ENCODE measurements around the gene MAP4. TPM values are rescaled to one million over a fixed set of nuclear protein-coding genes. Genes with fewer than 3 reads are reported as not detected.

MAP4 gene
- total and polyA plus RNA-seq, 2 experiments from 2014 or later = 121 to 235 TPM

- 80 to 84% methylated on average over 3 of the region's 3 CpGs for WGBS, 2 experiments (ENCODE audit: low coverage in 1 of 2, low lambda C conversion rate in 2 of 2, missing lambda C conversion rate in 2 of 2)
- no peak for DNase-seq
- no peak overlapping the region for H3K9ac ChIP-seq
- H3K36me3 ChIP-seq (ENCODE audit: low read depth) = peaks cover 16% of the 10 kb centered on the region; the same call in 1 of the 2 replicates
- H3K9me3 ChIP-seq (ENCODE audit: low read depth) = no peaks in the 10 kb centered on the region
- TF ChIP-seq EZH2 (IDR thresholded peaks at IDR 0.05; ENCODE audit: insufficient read depth, poor library complexity, severe bottlenecking) (no peak), EZH2phosphoT487 (IDR thresholded peaks at IDR 0.05; ENCODE audit: insufficient read depth, low read depth) (no peak)
- H3K79me2 ChIP-seq (ENCODE audit: insufficient read depth) = peaks cover 100% of the 10 kb centered on the region
- H3F3A ChIP-seq (ENCODE audit: insufficient read depth) = peaks cover 15% of the 10 kb centered on the region; the same call in 1 of the 2 replicates
- H2AFZ ChIP-seq = no peak overlapping the region
- H3K27ac ChIP-seq = no peak overlapping the region
- H3K4me2 ChIP-seq (ENCODE audit: unreplicated experiment) = no peak overlapping the region
- H4K20me1 ChIP-seq (ENCODE audit: insufficient read depth) = peaks cover 32% of the 10 kb centered on the region
- no peaks in the 10 kb centered on the region for H3K9me2 ChIP-seq (ENCODE audit: insufficient read depth)
- peaks cover 12% of the 10 kb centered on the region; the same call in 1 of the 2 replicates for H3K4me1 ChIP-seq (ENCODE audit: insufficient read depth)
- in situ Hi-C loops (cut with MboI) = no loop called here
- H3K4me3 ChIP-seq = no peak overlapping the region
- no peaks in the 10 kb centered on the region for H3K27me3 ChIP-seq (replicated peaks; ENCODE audit: insufficient read depth)
These were observed 40.0 kb downstream of the MAP4 start for GRCh38 chr3:47976135-47976732.

- H2AFZ ChIP-seq = no peak overlapping the region
- no peak for DNase-seq
- no peaks in the 10 kb centered on the region for H3K9me2 ChIP-seq (ENCODE audit: insufficient read depth)
- no peak overlapping the region for H3K4me2 ChIP-seq (ENCODE audit: unreplicated experiment)
- WGBS, 2 experiments (ENCODE audit: low coverage in 1 of 2, low lambda C conversion rate in 2 of 2, missing lambda C conversion rate in 2 of 2) = 72 to 75% methylated on average over 4 of the region's 4 CpGs
- TF ChIP-seq EZH2 (IDR thresholded peaks at IDR 0.05; ENCODE audit: insufficient read depth, poor library complexity, severe bottlenecking) = no peak
- TF ChIP-seq EZH2phosphoT487 (IDR thresholded peaks at IDR 0.05; ENCODE audit: insufficient read depth, low read depth) = no peak
- H3K27ac ChIP-seq = no peak overlapping the region
- no peaks in the 10 kb centered on the region for H3K27me3 ChIP-seq (replicated peaks; ENCODE audit: insufficient read depth)
- H3K9ac ChIP-seq = no peak overlapping the region
- H4K20me1 ChIP-seq (ENCODE audit: insufficient read depth) = peaks cover 22% of the 10 kb centered on the region
- in situ Hi-C loops (cut with MboI) = no loop called here
- no peaks in the 10 kb centered on the region for H3K9me3 ChIP-seq (ENCODE audit: low read depth)
- peaks cover 15% of the 10 kb centered on the region; the same call in 1 of the 2 replicates for H3F3A ChIP-seq (ENCODE audit: insufficient read depth)
- peaks cover 100% of the 10 kb centered on the region for H3K79me2 ChIP-seq (ENCODE audit: insufficient read depth)
- peaks cover 16% of the 10 kb centered on the region; the same call in 1 of the 2 replicates for H3K36me3 ChIP-seq (ENCODE audit: low read depth)
- H3K4me1 ChIP-seq (ENCODE audit: insufficient read depth) = peaks cover 12% of the 10 kb centered on the region; the same call in 1 of the 2 replicates
- no peak overlapping the region for H3K4me3 ChIP-seq
These were observed 41.2 kb downstream of the MAP4 start for GRCh38 chr3:47974974-47975470.

GRCh38 chr3:47971081-47971480 lies 45.1 kb downstream of the MAP4 start:
- no peak overlapping the region for H3K4me2 ChIP-seq (ENCODE audit: unreplicated experiment)
- no peaks in the 10 kb centered on the region for H3K27me3 ChIP-seq (replicated peaks; ENCODE audit: insufficient read depth)
- TF ChIP-seq EZH2phosphoT487 (IDR thresholded peaks at IDR 0.05; ENCODE audit: insufficient read depth, low read depth) (no peak), EZH2 (IDR thresholded peaks at IDR 0.05; ENCODE audit: insufficient read depth, poor library complexity, severe bottlenecking) (no peak)
- WGBS, 2 experiments (ENCODE audit: low coverage in 1 of 2, low lambda C conversion rate in 2 of 2, missing lambda C conversion rate in 2 of 2) = 41 to 64% methylated on average over 3 of the region's 3 CpGs
- no peaks in the 10 kb centered on the region for H3K9me3 ChIP-seq (ENCODE audit: low read depth)
- H3K36me3 ChIP-seq (ENCODE audit: low read depth) = peaks cover 16% of the 10 kb centered on the region; the same call in 1 of the 2 replicates
- H3K9ac ChIP-seq = no peak overlapping the region
- H3K4me3 ChIP-seq = no peak overlapping the region
- no peaks in the 10 kb centered on the region for H3K9me2 ChIP-seq (ENCODE audit: insufficient read depth)
- no peak for DNase-seq
- peaks cover 8% of the 10 kb centered on the region; the same call in 1 of the 2 replicates for H3K4me1 ChIP-seq (ENCODE audit: insufficient read depth)
- peaks cover 4% of the 10 kb centered on the region; the same call in 1 of the 2 replicates for H4K20me1 ChIP-seq (ENCODE audit: insufficient read depth)
- no peak overlapping the region for H2AFZ ChIP-seq
- H3F3A ChIP-seq (ENCODE audit: insufficient read depth) = peaks cover 15% of the 10 kb centered on the region; the same call in 1 of the 2 replicates
- no peak overlapping the region for H3K27ac ChIP-seq
- peaks cover 100% of the 10 kb centered on the region for H3K79me2 ChIP-seq (ENCODE audit: insufficient read depth)
- in situ Hi-C loops (cut with MboI) = no loop called here

- no peak overlapping the region for H3K4me2 ChIP-seq (ENCODE audit: unreplicated experiment)
These were observed 51.5 kb downstream of the MAP4 start for GRCh38 chr3:47964740-47965139.

More at GRCh38 chr3:47964740-47965139, 51.5 kb downstream of the MAP4 start:
- peaks cover 7% of the 10 kb centered on the region for H4K20me1 ChIP-seq (ENCODE audit: insufficient read depth)
- H3K27me3 ChIP-seq (replicated peaks; ENCODE audit: insufficient read depth) = no peaks in the 10 kb centered on the region
- peaks cover 13% of the 10 kb centered on the region for H3K4me1 ChIP-seq (ENCODE audit: insufficient read depth)
- no peak for DNase-seq
- peaks cover 4% of the 10 kb centered on the region; the same call in 1 of the 2 replicates for H3K36me3 ChIP-seq (ENCODE audit: low read depth)
- H3K4me3 ChIP-seq = no peak overlapping the region
- H3K79me2 ChIP-seq (ENCODE audit: insufficient read depth) = peaks cover 100% of the 10 kb centered on the region
- no peak overlapping the region for H3K27ac ChIP-seq
- H3K9me2 ChIP-seq (ENCODE audit: insufficient read depth) = no peaks in the 10 kb centered on the region
- H2AFZ ChIP-seq = no peak overlapping the region
- peaks cover 9% of the 10 kb centered on the region; the same call in 1 of the 2 replicates for H3F3A ChIP-seq (ENCODE audit: insufficient read depth)
- no peak overlapping the region for H3K9ac ChIP-seq
- WGBS, 2 experiments (ENCODE audit: low coverage in 1 of 2, low lambda C conversion rate in 2 of 2, missing lambda C conversion rate in 2 of 2) = 74 to 78% methylated on average over 4 of the region's 4 CpGs
- in situ Hi-C loops (cut with MboI) = no loop called here
- TF ChIP-seq EZH2 (IDR thresholded peaks at IDR 0.05; ENCODE audit: insufficient read depth, poor library complexity, severe bottlenecking) = no peak
- H3K9me3 ChIP-seq (ENCODE audit: low read depth) = no peaks in the 10 kb centered on the region

Data from GM23248 (cell line).